SH-SY5Y (cell line): ENCODE measurements around the gene TNIK.

Experiments
- GATA2 ChIP-seq: IDR thresholded peaks from 2 replicates; pipeline ENCODE4 v1.6.1; 2011; ENCODE audit warnings: mild to moderate bottlenecking, low read depth, low read length
- GATA3 ChIP-seq: IDR thresholded peaks from 2 replicates; pipeline ENCODE4 v1.6.1; 2011; ENCODE audit warnings: low read depth, mild to moderate bottlenecking, low read length, moderate library complexity

The TNIK gene

DNA sequence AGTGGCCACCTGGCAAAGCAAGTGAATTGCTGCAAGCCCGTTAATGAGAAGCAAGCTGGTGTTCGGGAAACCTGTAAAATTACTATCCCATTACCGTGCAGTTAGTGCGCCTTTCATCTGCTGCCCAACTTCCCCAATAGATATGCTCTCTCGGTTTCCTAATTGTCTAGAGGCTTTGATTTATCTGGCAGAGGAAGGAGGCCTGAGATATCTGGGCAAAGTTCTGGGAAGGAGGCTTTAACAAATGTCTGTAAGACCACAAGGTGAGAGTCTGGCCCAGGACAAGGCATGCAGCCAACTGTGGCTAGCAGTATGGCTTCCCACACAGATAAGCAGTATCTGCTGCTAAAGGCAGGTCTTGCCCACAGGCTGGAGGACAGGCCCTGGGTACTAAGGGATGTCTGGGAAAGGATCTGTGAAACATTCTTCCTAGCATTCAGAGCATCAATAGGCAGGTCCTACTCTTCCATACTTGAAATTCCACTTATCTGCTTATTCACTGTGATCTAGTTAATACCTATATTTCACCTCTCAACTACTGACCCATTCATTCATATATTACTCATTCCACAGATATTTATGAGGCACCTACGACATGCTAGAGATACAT, 303.7 kb downstream of the TNIK start:
- TF ChIP-seq GATA3 (no peak), GATA2 (no peak)

DNA sequence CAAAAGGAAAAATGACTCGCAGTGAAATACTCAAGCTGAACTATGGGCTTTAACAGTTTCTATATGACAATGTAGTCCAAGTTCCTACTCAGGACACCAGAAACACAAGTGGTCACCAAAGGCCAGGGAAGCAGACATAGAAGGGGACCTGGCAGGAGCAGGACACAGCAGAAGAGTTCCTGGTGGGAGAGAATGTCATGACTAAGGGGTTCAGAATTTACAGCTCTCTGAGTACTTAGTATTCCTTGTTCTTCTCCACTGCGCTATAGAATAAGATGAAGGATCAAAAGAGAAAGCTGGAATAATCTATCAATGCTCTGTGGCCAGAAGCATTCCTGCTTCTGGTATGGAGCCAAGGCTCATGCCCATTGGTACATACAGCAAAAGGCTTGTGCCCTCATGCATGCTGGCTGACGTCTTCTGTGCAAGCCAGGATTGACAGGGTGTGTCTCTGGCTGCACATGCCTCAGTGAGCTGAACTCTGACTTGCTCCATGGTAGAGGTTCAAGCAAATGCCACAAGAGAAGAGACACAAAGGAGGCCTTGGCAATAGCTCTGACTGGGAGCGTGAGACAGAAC, 305.0 kb downstream of the TNIK start:
- TF ChIP-seq GATA2 = no peak
- TF ChIP-seq GATA3 = no peak

DNA sequence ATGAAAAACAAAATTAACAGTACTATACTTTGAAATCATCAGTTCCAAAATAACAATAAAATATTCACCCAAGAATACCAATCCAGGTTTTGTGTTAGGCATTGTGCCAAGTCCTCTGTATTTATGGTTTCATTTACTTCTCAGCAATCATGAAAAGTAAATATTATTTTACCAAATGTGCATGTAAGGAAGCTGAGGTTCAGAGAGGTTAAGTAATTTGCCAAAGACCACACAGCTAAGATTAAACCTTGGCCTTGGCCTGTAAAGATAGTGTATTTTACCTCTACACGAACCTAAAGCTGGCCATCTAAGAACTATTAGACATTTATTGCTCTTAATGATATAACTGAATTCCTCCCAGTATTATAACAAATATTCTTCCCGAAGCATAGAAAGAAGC, 309.3 kb downstream of the TNIK start:
- TF ChIP-seq GATA2 = no peak
- TF ChIP-seq GATA3 = no peak

DNA sequence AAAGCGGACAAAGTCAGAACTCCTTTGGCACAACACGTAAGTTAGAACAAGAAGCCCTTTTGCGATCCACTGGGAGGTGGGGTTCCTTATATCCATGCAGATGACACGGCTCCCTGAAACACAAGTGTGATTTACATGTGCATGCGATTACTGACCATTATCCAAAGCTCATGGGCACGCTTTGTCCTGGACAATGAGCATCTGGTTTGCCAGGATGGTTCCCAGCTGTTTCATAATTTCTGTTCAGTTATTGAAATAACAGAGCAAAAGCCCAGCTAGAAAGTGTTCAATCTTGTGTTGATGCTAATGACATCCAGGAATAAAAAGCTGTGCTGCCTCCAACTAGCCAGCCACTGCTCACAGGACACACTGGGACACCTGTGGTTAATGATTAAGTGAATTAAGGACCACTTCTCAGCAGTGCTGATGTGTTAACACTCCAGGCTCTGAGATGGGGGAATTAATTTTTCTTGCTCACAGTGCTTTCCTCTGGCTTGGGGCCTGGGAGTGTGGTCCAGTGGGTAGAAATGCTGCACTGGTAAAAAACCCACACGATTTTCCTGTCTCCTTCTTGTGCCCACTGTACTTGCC, 310.6 kb downstream of the TNIK start:
- TF ChIP-seq GATA2 = no peak
- no peak for TF ChIP-seq GATA3

DNA sequence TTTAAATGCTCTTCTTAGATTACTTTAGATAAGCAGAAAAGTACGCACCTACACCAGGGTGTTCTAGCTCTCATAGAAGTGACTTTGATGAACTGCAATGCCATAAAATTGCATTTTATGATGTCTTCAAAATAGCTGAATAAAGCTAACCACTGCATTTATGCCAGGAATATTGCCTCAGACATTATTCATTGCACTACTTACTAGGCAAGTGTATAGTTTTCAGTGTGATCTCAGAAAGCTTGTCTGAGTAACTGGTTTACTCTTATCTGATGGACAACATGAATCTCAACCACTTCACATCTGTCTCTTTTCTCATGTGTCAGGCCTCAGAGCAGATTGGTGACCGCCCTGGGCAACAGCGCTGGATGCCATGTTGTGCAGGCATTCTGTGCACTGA, 314.4 kb downstream of the TNIK start:
- TF ChIP-seq GATA3 (peak; percentile 84), GATA2 (peak; percentile 86)

DNA sequence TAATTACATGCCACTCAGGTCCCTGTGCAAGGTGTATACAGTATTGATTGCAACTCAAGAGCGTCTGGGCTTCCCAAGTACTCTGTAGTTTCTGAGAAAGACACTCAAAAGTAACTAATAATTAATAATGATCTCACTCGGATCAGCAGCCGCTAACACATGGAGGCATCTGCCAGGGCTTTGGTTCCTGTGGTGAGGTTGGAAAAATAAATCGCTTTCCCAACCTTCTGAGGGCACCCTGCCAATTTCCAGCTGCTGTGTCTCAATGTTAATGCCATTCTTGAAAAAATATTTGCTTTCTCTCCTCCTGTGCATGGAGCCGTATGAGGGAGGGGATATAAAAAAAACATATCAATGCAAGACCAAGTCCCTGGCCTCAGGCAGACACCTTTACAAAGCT, 317.2 kb downstream of the TNIK start:
- no peak for TF ChIP-seq GATA2
- TF ChIP-seq GATA3 = no peak

DNA sequence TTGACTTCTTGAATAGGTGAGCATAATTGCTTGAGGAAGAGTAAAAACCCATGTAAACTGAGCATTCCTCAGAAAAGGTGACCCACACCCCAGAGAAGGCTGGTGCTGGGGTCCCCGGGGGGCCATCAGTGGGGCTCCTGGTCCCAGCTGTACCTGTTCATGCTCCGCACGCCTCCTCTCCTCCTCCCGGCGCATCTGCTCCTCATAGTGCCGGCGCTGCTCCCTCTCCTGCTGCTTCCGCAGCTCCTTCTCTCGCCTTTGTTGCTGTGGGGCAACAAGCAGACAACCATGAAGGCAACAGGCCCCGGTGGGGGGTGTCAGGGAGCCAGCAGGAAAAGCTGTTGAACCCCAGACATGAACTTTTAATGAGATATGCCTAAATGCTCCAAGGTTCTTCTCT, 320.0 kb downstream of the TNIK start:
- TF ChIP-seq GATA3 = no peak

DNA sequence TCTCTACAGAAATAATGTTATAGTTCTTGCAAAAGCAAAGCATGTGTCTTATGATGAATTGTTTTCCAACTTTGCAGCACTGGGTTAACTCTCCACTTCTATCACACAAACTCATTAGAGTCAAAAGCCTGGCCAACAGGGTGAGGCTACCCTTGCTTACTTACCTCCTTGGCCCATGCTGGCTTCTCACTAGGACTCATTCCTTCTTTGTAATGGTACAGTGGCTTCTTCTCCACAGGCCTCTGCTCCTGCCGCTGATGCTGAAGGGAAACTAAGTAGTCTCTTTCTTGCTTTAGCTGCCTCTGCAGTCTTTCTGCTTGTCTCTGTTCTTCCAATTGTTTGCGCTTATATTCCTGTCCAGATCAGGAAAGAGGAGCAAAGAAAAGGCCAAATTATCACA, 322.2 kb downstream of the TNIK start:
- TF ChIP-seq GATA2 (no peak), GATA3 (no peak)

DNA sequence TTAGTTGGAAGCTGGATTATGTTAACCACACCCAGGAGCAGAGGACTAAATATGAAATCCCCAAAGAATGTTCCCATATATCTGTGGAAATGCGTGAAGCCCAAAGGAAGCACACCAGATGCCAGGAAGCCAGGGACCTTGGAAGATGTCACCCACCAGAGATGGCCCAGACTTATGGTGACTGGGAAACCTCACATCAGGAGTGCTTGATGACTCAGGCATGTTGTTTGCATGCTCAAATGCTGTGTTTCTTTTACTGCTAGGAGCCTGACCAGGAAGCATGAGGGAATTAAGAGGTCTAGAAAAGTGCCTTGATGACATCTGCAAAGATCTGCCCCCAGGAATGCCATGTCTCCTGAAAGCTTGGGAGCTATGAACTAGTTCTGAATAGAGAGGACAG, 324.7 kb downstream of the TNIK start:
- TF ChIP-seq GATA3 (no peak), GATA2 (no peak)

DNA sequence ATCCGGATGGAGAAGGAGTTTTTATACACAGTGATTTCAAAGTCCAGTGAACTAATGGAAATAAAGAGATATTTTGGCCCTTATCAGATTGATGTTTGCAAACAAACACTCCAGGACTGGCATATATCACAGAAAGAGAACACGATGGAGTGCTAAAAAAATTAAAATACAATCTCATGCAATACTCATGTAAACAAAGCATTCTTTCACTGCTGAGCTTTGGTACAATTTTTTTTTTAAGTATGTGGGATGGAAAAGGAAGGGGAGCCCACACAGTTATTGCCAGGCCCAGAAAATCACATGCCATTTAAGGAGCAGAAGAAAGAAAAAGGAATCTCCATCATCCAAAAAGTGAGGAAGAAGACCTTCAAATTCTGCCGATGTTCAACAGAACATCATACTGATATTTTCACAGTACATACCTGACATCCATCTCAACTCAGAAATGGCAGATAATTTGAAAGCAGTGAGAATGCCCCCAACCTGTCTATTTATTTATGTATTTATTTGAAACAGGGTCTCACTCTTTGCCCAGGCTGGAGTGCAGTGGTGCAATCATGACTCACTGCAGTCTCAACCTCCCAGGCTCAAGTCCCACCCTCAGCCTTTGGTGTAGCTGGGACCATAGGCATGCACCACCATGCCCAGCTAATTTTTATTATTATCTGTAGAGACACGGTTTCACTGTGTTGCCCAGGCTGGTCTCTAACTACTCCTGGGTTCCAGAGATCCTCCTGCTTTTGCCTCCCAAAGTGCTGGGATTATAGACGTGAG, 326.2 kb downstream of the TNIK start:
- no peak for TF ChIP-seq GATA3
- no peak for TF ChIP-seq GATA2

DNA sequence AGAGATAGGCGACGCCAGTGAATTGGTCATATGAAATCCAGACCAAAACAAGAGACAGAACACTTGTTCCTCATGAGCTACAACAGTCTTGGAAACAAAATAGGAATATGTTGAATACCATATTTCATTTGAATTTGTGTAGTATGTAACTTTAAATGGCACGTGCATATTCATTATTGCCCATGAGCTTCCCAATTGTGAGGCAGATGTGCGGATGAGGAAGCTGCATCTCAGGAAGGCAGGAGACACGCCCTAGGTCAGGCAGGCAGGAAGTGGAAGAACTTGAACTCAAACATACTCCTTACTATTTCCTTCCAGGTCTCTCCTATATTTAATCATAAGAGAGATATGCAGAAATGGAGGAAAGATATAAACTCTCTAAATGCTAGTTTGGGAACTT, 326.9 kb downstream of the TNIK start:
- no peak for TF ChIP-seq GATA3
- no peak for TF ChIP-seq GATA2

DNA sequence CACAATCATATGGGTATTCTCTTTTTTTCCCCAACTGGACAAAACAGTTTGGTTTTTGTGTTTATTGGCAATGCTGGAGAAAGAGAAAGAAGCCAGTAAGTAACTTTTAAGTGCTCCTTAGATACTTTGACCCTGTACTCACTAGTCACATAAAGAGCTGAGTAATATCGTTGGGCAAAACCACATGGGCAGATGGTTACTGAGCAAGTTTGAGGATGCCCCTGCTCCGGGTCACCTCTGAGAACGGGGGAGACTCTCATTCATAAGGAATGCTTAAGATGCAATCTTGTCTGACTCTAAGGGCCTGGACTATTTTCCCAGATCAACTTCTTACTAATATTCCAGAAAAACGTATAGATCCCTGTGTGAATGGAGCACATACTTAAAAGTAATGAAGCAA, 327.3 kb downstream of the TNIK start:
- no peak for TF ChIP-seq GATA2
- TF ChIP-seq GATA3 = no peak

DNA sequence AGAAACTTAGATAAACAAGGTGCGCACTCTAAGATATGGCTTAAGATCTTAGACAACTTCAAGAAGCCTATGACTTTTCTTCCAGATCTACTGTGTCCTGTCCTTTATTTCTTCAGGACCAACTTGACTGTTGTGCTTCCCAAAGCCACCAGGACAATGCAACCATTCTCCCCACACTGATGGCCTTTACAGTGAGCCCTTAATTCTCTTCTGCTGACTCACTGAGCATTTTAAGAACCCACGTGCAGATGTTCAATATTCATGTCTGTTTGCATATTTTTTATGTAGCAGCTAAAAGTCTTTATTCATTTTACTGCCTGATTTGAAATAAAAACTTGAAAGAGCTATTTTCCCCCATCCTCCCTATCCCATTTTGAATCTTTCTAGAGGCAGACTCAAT, 330.4 kb downstream of the TNIK start:
- no peak for TF ChIP-seq GATA2
- TF ChIP-seq GATA3 = no peak

DNA sequence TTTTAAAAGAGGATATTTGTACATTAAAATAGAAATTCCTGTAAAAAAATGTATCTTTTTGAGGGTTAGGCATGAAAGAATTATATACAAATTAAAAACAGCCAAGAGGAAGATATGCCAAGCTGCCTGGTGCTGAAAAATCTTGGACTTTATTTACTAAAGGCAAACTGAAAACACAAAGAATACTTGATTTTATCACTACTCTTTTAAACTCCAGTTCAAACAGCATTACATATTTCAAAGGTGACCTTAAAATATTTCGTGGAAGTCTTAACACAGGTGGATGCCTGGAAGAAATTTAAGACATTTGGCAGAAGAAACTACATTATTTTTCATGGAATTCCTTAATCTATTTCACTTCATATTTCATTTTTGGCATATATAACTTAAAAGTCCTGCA, 332.6 kb downstream of the TNIK start:
- no peak for TF ChIP-seq GATA3
- TF ChIP-seq GATA2 = no peak

DNA sequence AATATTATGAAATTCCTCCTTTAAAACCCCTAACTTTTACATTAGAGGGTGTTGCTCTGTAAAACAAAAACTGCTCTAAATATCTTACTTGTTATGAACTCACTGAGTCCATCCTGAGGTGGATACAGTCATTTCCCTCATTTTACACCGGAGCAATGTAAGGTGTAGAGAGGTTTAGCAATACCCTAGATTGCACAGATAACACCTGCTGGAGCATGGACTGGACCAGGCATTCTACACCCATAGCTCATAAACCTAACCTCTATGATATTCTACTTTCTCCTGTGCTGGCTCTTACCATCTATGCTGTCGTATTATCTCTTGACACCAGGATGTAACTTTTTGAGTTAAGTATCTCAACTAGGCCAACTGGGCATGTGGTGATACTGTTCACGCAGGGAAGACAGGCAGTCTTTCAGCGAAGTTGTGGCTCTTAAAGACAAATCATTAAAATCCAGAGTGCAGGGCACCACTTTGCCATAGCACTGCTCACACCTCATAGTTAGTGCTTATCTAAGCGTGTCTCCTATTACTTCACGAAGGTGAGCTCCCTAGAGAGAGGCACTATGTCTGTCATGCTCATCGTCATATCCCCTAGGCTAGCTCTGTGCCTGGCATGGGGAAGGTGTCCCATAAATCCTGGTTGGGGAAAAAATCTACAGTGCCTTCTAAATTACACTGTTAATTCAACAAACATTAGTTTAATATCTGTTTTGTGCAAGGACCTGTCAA, 333.6 kb downstream of the TNIK start:
- TF ChIP-seq GATA2 = no peak
- no peak for TF ChIP-seq GATA3
